Measurements from ENCODE around the gene PCCA.
A peak's percentile ranks its signal among the peaks of the same experiment; 100 is the strongest.

The PCCA gene

GRCh38 chr13:100159584-100159983, 70.7 kb downstream of the PCCA start:
- H3K9me3 ChIP-seq (ENCODE audit: control insufficient read depth, low read length), result no peaks in the 10 kb centered on the region
- no peak overlapping the region for H2BK120ac ChIP-seq (ENCODE audit: low read depth, low read length)
- no peaks in the 10 kb centered on the region for H3K27me3 ChIP-seq (ENCODE audit: control insufficient read depth in 1 of 2, insufficient read depth in 1 of 2, low read length in 2 of 2)
- H3K4me1 ChIP-seq (ENCODE audit: control insufficient read depth, insufficient read depth, low read depth, low read length), result no peaks in the 10 kb centered on the region
- no peak overlapping the region for H3K4ac ChIP-seq (ENCODE audit: low read depth in 1 of 2, low read length in 2 of 2)
- H4K8ac ChIP-seq (ENCODE audit: low read length), result peak overlapping the region; percentile 2
- no peak for DNase-seq
- H3K4me3 ChIP-seq (ENCODE audit: insufficient read depth in 1 of 2, low read depth in 1 of 2, low read length in 2 of 2), result no peak overlapping the region
- no peak overlapping the region for H3K18ac ChIP-seq (ENCODE audit: low read depth in 1 of 2, low read length in 2 of 2)
- H3K27ac ChIP-seq (ENCODE audit: low read length, poor library complexity, severe bottlenecking), result no peak overlapping the region
- no peak overlapping the region for H2BK15ac ChIP-seq (ENCODE audit: low read depth, poor library complexity, severe bottlenecking)
- H3K79me1 ChIP-seq (replicated peaks; ENCODE audit: low read length, poor library complexity, severe bottlenecking), result peaks cover 14% of the 10 kb centered on the region
- H2BK5ac ChIP-seq (ENCODE audit: low read depth, low read length, poor library complexity, severe bottlenecking), result no peak overlapping the region
- peaks cover 7 to 37% of the 10 kb centered on the region in 2 experiments for H3K36me3 ChIP-seq (ENCODE audit: control insufficient read depth in 1 of 2, insufficient read depth in 2 of 2, low read depth in 1 of 2, low read length in 2 of 2)
- no peak overlapping the region for H3K14ac ChIP-seq (ENCODE audit: low read length in 2 of 2)
- H3K9ac ChIP-seq (ENCODE audit: low read length), result no peak overlapping the region
- H4K91ac ChIP-seq (ENCODE audit: low read length), result no peak overlapping the region
- no peak overlapping the region for H3K4me2 ChIP-seq (ENCODE audit: low read length, poor library complexity, severe bottlenecking)
- H2BK12ac ChIP-seq (ENCODE audit: low read length in 2 of 2), result no peak overlapping the region
- no peak overlapping the region for H3K23ac ChIP-seq (ENCODE audit: low read length in 2 of 2)
- H2AFZ ChIP-seq (ENCODE audit: low read depth, low read length), result no peak overlapping the region
- H2AK5ac ChIP-seq (ENCODE audit: low read length, severe bottlenecking), result no peak overlapping the region
- 80% methylated on average over 5 of the region's 5 CpGs for WGBS

- Histone ChIP-seq H3K4ac (ENCODE audit: low read depth in 1 of 2, low read length in 2 of 2) (no peak overlapping the region), H3K4me1 (ENCODE audit: control insufficient read depth, insufficient read depth, low read depth, low read length) (no peaks in the 10 kb centered on the region), H3K9me3 (ENCODE audit: control insufficient read depth, low read length) (no peaks in the 10 kb centered on the region), H2BK120ac (ENCODE audit: low read depth, low read length) (no peak overlapping the region), H3K9ac (ENCODE audit: low read length) (no peak overlapping the region), H3K27ac (ENCODE audit: low read length, poor library complexity, severe bottlenecking) (no peak overlapping the region), H2AFZ (ENCODE audit: low read depth, low read length) (no peak overlapping the region), H3K36me3 (ENCODE audit: control insufficient read depth in 1 of 2, insufficient read depth in 2 of 2, low read depth in 1 of 2, low read length in 2 of 2) (peaks cover 3 to 29% of the 10 kb centered on the region in 2 experiments), H3K27me3 (ENCODE audit: control insufficient read depth in 1 of 2, insufficient read depth in 1 of 2, low read length in 2 of 2) (no peaks in the 10 kb centered on the region), H4K91ac (ENCODE audit: low read length) (no peak overlapping the region), H2AK5ac (ENCODE audit: low read length, severe bottlenecking) (no peak overlapping the region), H3K79me1 (replicated peaks; ENCODE audit: low read length, poor library complexity, severe bottlenecking) (peaks cover 11% of the 10 kb centered on the region), H3K18ac (ENCODE audit: low read depth in 1 of 2, low read length in 2 of 2) (no peak overlapping the region), H3K4me3 (ENCODE audit: insufficient read depth in 1 of 2, low read depth in 1 of 2, low read length in 2 of 2) (no peak overlapping the region), H3K14ac (ENCODE audit: low read length in 2 of 2) (no peak overlapping the region), H2BK15ac (ENCODE audit: low read depth, poor library complexity, severe bottlenecking) (no peak overlapping the region), H4K8ac (ENCODE audit: low read length) (no peak overlapping the region), H2BK12ac (ENCODE audit: low read length in 2 of 2) (no peak overlapping the region), H2BK5ac (ENCODE audit: low read depth, low read length, poor library complexity, severe bottlenecking) (no peak overlapping the region), H3K4me2 (ENCODE audit: low read length, poor library complexity, severe bottlenecking) (no peak overlapping the region), H3K23ac (ENCODE audit: low read length in 2 of 2) (no peak overlapping the region)
- WGBS, result 88% methylated on average over 1 of the region's 3 CpGs
- DNase-seq, result no peak
Observed at GRCh38 chr13:100160450-100160849, 71.6 kb downstream of the PCCA start.

- Histone ChIP-seq H3K9me3 (ENCODE audit: control insufficient read depth, low read length) (no peaks in the 10 kb centered on the region), H2BK120ac (ENCODE audit: low read depth, low read length) (no peak overlapping the region), H3K18ac (ENCODE audit: low read depth in 1 of 2, low read length in 2 of 2) (no peak overlapping the region), H2AK5ac (ENCODE audit: low read length, severe bottlenecking) (no peak overlapping the region), H2AFZ (ENCODE audit: low read depth, low read length) (no peak overlapping the region), H3K9ac (ENCODE audit: low read length) (no peak overlapping the region), H3K4ac (ENCODE audit: low read depth in 1 of 2, low read length in 2 of 2) (no peak overlapping the region), H3K23ac (ENCODE audit: low read length in 2 of 2) (no peak overlapping the region), H3K4me1 (ENCODE audit: control insufficient read depth, insufficient read depth, low read depth, low read length) (peaks cover 1% of the 10 kb centered on the region), H2BK5ac (ENCODE audit: low read depth, low read length, poor library complexity, severe bottlenecking) (no peak overlapping the region), H2BK15ac (ENCODE audit: low read depth, poor library complexity, severe bottlenecking) (no peak overlapping the region), H3K4me3 (ENCODE audit: insufficient read depth in 1 of 2, low read depth in 1 of 2, low read length in 2 of 2) (no peak overlapping the region), H3K4me2 (ENCODE audit: low read length, poor library complexity, severe bottlenecking) (no peak overlapping the region), H3K27ac (ENCODE audit: low read length, poor library complexity, severe bottlenecking) (no peak overlapping the region), H4K8ac (ENCODE audit: low read length) (no peak overlapping the region), H3K14ac (ENCODE audit: low read length in 2 of 2) (no peak overlapping the region), H2BK12ac (ENCODE audit: low read length in 2 of 2) (no peak overlapping the region), H3K27me3 (ENCODE audit: control insufficient read depth in 1 of 2, insufficient read depth in 1 of 2, low read length in 2 of 2) (no peaks in the 10 kb centered on the region), H4K91ac (ENCODE audit: low read length) (no peak overlapping the region), H3K36me3 (ENCODE audit: control insufficient read depth in 1 of 2, insufficient read depth in 2 of 2, low read depth in 1 of 2, low read length in 2 of 2) (peaks cover 0 to 9% of the 10 kb centered on the region in 2 experiments), H3K79me1 (replicated peaks; ENCODE audit: low read length, poor library complexity, severe bottlenecking) (peaks cover 17% of the 10 kb centered on the region)
- no peak for DNase-seq
- 85% methylated on average over 1 of the region's 1 CpG for WGBS
Observed at GRCh38 chr13:100163375-100163774, 74.5 kb downstream of the PCCA start.

GRCh38 chr13:100173203-100173602, 84.3 kb downstream of the PCCA start:
- Histone ChIP-seq H3K36me3 (ENCODE audit: control insufficient read depth in 1 of 2, insufficient read depth in 2 of 2, low read depth in 1 of 2, low read length in 2 of 2) (peaks cover 0 to 7% of the 10 kb centered on the region in 2 experiments), H3K23ac (ENCODE audit: low read length in 2 of 2) (peak overlapping the region in 1 of 2 experiments; percentile 93), H2BK12ac (ENCODE audit: low read length in 2 of 2) (no peak overlapping the region), H4K8ac (ENCODE audit: low read length) (no peak overlapping the region), H3K4me2 (ENCODE audit: low read length, poor library complexity, severe bottlenecking) (no peak overlapping the region), H3K18ac (ENCODE audit: low read depth in 1 of 2, low read length in 2 of 2) (no peak overlapping the region), H3K27ac (ENCODE audit: low read length, poor library complexity, severe bottlenecking) (no peak overlapping the region), H2BK5ac (ENCODE audit: low read depth, low read length, poor library complexity, severe bottlenecking) (no peak overlapping the region), H3K4ac (ENCODE audit: low read depth in 1 of 2, low read length in 2 of 2) (no peak overlapping the region), H3K9ac (ENCODE audit: low read length) (no peak overlapping the region), H2BK15ac (ENCODE audit: low read depth, poor library complexity, severe bottlenecking) (no peak overlapping the region), H3K4me3 (ENCODE audit: insufficient read depth in 1 of 2, low read depth in 1 of 2, low read length in 2 of 2) (no peak overlapping the region), H3K79me1 (replicated peaks; ENCODE audit: low read length, poor library complexity, severe bottlenecking) (peaks cover 19% of the 10 kb centered on the region), H3K14ac (ENCODE audit: low read length in 2 of 2) (no peak overlapping the region), H3K9me3 (ENCODE audit: control insufficient read depth, low read length) (no peaks in the 10 kb centered on the region), H2BK120ac (ENCODE audit: low read depth, low read length) (no peak overlapping the region), H2AFZ (ENCODE audit: low read depth, low read length) (no peak overlapping the region), H2AK5ac (ENCODE audit: low read length, severe bottlenecking) (no peak overlapping the region), H3K4me1 (ENCODE audit: control insufficient read depth, insufficient read depth, low read depth, low read length) (no peaks in the 10 kb centered on the region), H3K27me3 (ENCODE audit: control insufficient read depth in 1 of 2, insufficient read depth in 1 of 2, low read length in 2 of 2) (no peaks in the 10 kb centered on the region), H4K91ac (ENCODE audit: low read length) (no peak overlapping the region)
- no peak for DNase-seq
- 98% methylated on average over 5 of the region's 5 CpGs for WGBS

Measured in mesenchymal stem cell (in vitro differentiated cells and primary cell).